GM19438 (cell line): Measurements from ENCODE around the gene TFEB.

Experiments
- ATAC-seq: cut with Tn5 transposase; IDR thresholded peaks from one replicate; pipeline ENCODE4 v1.9.1; 2021; ENCODE audit warnings: low read depth; ENCODE audit not compliant: unreplicated experiment

The TFEB gene

GRCh38 chr6:41735427-41736185 is at the start of gene TFEB:
Gene TFEB, minus strand, starts transcription at chr6:41735608. Its CDS starts 44,395 bp downstream, at chr6:41691213.
- ATAC-seq: peak; percentile 36

GRCh38 chr6:41784581-41785171 is 49.3 kb upstream of the TFEB start:
- no peak for ATAC-seq

- ATAC-seq: no peak
Observed at GRCh38 chr6:41783106-41783780, 47.8 kb upstream of the TFEB start.

GRCh38 chr6:41781366-41781730 is 45.9 kb upstream of the TFEB start:
- ATAC-seq: no peak

GRCh38 chr6:41780551-41781365 is 45.4 kb upstream of the TFEB start, which contains the start of gene PRICKLE4:
Gene PRICKLE4, plus strand, starts transcription at chr6:41780782. Its CDS starts 2,692 bp downstream, at chr6:41783474.
- ATAC-seq: no peak

GRCh38 chr6:41779788-41780550 is 44.6 kb upstream of the TFEB start, which contains the start of gene FRS3:
Gene FRS3, minus strand, starts transcription at chr6:41779900. Its CDS starts 2,913 bp downstream, at chr6:41776987.
- ATAC-seq: peak; percentile 90

- ATAC-seq: peak; percentile 2
Observed at GRCh38 chr6:41779336-41779735, 43.9 kb upstream of the TFEB start.

GRCh38 chr6:41778895-41779294 is 43.5 kb upstream of the TFEB start:
- ATAC-seq: no peak

- no peak for ATAC-seq
Observed at GRCh38 chr6:41777551-41778285, 42.3 kb upstream of the TFEB start.

- ATAC-seq: no peak
Observed at GRCh38 chr6:41775293-41775882, 40.0 kb upstream of the TFEB start.

GRCh38 chr6:41774841-41775240 is 39.4 kb upstream of the TFEB start:
- no peak for ATAC-seq

- ATAC-seq: no peak
Observed at GRCh38 chr6:41771058-41771983, 35.9 kb upstream of the TFEB start.

- no peak for ATAC-seq
Observed at GRCh38 chr6:41770381-41771057, 35.1 kb upstream of the TFEB start.

- ATAC-seq: no peak
Observed at GRCh38 chr6:41769376-41769775, 34.0 kb upstream of the TFEB start.

- ATAC-seq: no peak
Observed at GRCh38 chr6:41768545-41769308, 33.3 kb upstream of the TFEB start.

GRCh38 chr6:41767112-41767833 is 31.9 kb upstream of the TFEB start:
- no peak for ATAC-seq
